Urinary bladder (tissue), 4 donors: Measurements from ENCODE around the gene SPATA33. TPM values are rescaled to one million over a fixed set of nuclear protein-coding genes. Genes with fewer than 3 reads are reported as not detected.
A peak's percentile ranks its signal among the peaks of the same experiment; 100 is the strongest.

Source experiments
- DNase-seq: peaks from one replicate; pipeline ENCODE4 v3.0.0-alpha.2; 2015; ENCODE audit errors: extremely low spot score
- H3K27ac ChIP-seq: one replicate; pipeline ENCODE4 v1.5.1; 2013; ENCODE audit warnings: low read depth, mild to moderate bottlenecking, moderate library complexity
- H3K36me3 ChIP-seq: one replicate; pipeline ENCODE4 v1.6.1; 2013; ENCODE audit warnings: mild to moderate bottlenecking, moderate library complexity; ENCODE audit not compliant: insufficient read depth
- H3K4me1 ChIP-seq: one replicate; pipeline ENCODE4 v1.6.1; 2013; ENCODE audit warnings: mild to moderate bottlenecking, moderate library complexity; ENCODE audit not compliant: insufficient read depth
- H3K4me3 ChIP-seq: one replicate; pipeline ENCODE4 v1.5.1; 2013; ENCODE audit warnings: low read depth, low read length
- WGBS: extraction: QIAGEN DNeasy Blood & Tissue Kit; methylation state at CpG from one replicate; pipeline ENCODE4 v1.1.7; 2013; 5-methylcytosine and 5-hydroxymethylcytosine counted together
- polyA plus RNA-seq: library from polyadenylated mRNA; stranded (reverse); fragments of 200-250 nt; gene quantifications from one replicate; pipeline ENCODE4 v1.2.3, GENCODE V29; 2013
- total RNA-seq: library from RNA; depleted of rRNA; stranded (reverse); fragments of >200 nt; gene quantifications from one replicate; pipeline ENCODE4 v1.2.3, GENCODE V29; 2014
- donor health status: healthy with polysubstance abuse.
- donor health status: healthy.

The SPATA33 gene
- total and polyA plus RNA-seq, 2 donors, result 3.3 to 5.2 TPM

GRCh38 chr16:89709166-89709565, 51.5 kb downstream of the SPATA33 start:
- WGBS, result 90% methylated on average over 10 of the region's 10 CpGs

GRCh38 chr16:89709716-89710432, 52.2 kb downstream of the SPATA33 start:
- no peak overlapping the region for H3K4me3 ChIP-seq
- DNase-seq, result no peak
- no peaks in the 10 kb centered on the region for H3K36me3 ChIP-seq
- 84% methylated on average over 19 of the region's 19 CpGs for WGBS
- H3K27ac ChIP-seq, result no peak overlapping the region
- H3K4me1 ChIP-seq, result no peaks in the 10 kb centered on the region

More at GRCh38 chr16:89709166-89709565, 51.5 kb downstream of the SPATA33 start:
- DNase-seq, result no peak
- Histone ChIP-seq H3K27ac (no peak overlapping the region), H3K4me1 (no peaks in the 10 kb centered on the region), H3K36me3 (no peaks in the 10 kb centered on the region), H3K4me3 (no peak overlapping the region)

GRCh38 chr16:89710709-89711564, 53.3 kb downstream of the SPATA33 start:
- WGBS, result 68% methylated on average over 63 of the region's 63 CpGs
- no peak overlapping the region for H3K4me3 ChIP-seq
- H3K4me1 ChIP-seq, result no peaks in the 10 kb centered on the region
- DNase-seq, result no peak
- H3K36me3 ChIP-seq, result no peaks in the 10 kb centered on the region
- no peak overlapping the region for H3K27ac ChIP-seq

GRCh38 chr16:89711601-89712273, 54.1 kb downstream of the SPATA33 start:
- H3K27ac ChIP-seq, result no peak overlapping the region
- H3K4me3 ChIP-seq, result peak overlapping the region; percentile 9
- no peaks in the 10 kb centered on the region for H3K36me3 ChIP-seq
- 3% methylated on average over 48 of the region's 48 CpGs for WGBS
- no peaks in the 10 kb centered on the region for H3K4me1 ChIP-seq
- no peak for DNase-seq

GRCh38 chr16:89712274-89712781, 54.7 kb downstream of the SPATA33 start:
- H3K4me3 ChIP-seq, result no peak overlapping the region
- H3K36me3 ChIP-seq, result no peaks in the 10 kb centered on the region
- no peak for DNase-seq
- H3K27ac ChIP-seq, result no peak overlapping the region
- 17% methylated on average over 22 of the region's 22 CpGs for WGBS
- no peaks in the 10 kb centered on the region for H3K4me1 ChIP-seq

- 88% methylated on average over 15 of the region's 15 CpGs for WGBS
- H3K27ac ChIP-seq, result no peak overlapping the region
Measured at GRCh38 chr16:89716493-89716892, 58.9 kb downstream of the SPATA33 start.

GRCh38 chr16:89716916-89717687, 59.5 kb downstream of the SPATA33 start:
- no peak for DNase-seq
- no peak overlapping the region for H3K27ac ChIP-seq
- no peak overlapping the region for H3K4me3 ChIP-seq
- 89% methylated on average over 29 of the region's 29 CpGs for WGBS
- H3K36me3 ChIP-seq, result no peaks in the 10 kb centered on the region
- H3K4me1 ChIP-seq, result no peaks in the 10 kb centered on the region

More at GRCh38 chr16:89716493-89716892, 58.9 kb downstream of the SPATA33 start:
- Histone ChIP-seq H3K36me3 (no peaks in the 10 kb centered on the region), H3K4me1 (no peaks in the 10 kb centered on the region), H3K4me3 (no peak overlapping the region)
- DNase-seq, result no peak

GRCh38 chr16:89717688-89718505, 60.3 kb downstream of the SPATA33 start:
- no peak overlapping the region for H3K4me3 ChIP-seq
- no peak for DNase-seq
- no peaks in the 10 kb centered on the region for H3K4me1 ChIP-seq
- H3K27ac ChIP-seq, result no peak overlapping the region
- H3K36me3 ChIP-seq, result no peaks in the 10 kb centered on the region
- WGBS, result 87% methylated on average over 24 of the region's 24 CpGs

Other genes starting within 250 kb of the SPATA33 start
- 51.2 TPM for gene ANKRD11, start 167.3 kb upstream of the SPATA33 start, total RNA-seq
- 73.3 TPM for gene ANKRD11, start 167.3 kb upstream of the SPATA33 start, polyA plus RNA-seq
- gene SPG7, start 149.4 kb upstream of the SPATA33 start, total RNA-seq, result 77.8 TPM
- 85.4 TPM for gene SPG7, start 149.4 kb upstream of the SPATA33 start, polyA plus RNA-seq
- gene RPL13, start 97.2 kb upstream of the SPATA33 start, total RNA-seq, result 2,031 TPM
- 7,650 TPM for gene RPL13, start 97.2 kb upstream of the SPATA33 start, polyA plus RNA-seq
- gene CPNE7, start 82.1 kb upstream of the SPATA33 start, total RNA-seq, result not detected
- 1.8 TPM for gene CPNE7, start 82.1 kb upstream of the SPATA33 start, polyA plus RNA-seq
- gene DPEP1, start 44.2 kb upstream of the SPATA33 start, total RNA-seq, result 0.58 TPM
- gene DPEP1, start 44.2 kb upstream of the SPATA33 start, polyA plus RNA-seq, result 0.41 TPM
- gene CHMP1A, start 128 bp upstream of the SPATA33 start, total RNA-seq, result 27.9 TPM
- 85.7 TPM for gene CHMP1A, start 128 bp upstream of the SPATA33 start, polyA plus RNA-seq
- 31.9 TPM for gene CDK10, start 28.9 kb downstream of the SPATA33 start, total RNA-seq
- 58.5 TPM for gene CDK10, start 28.9 kb downstream of the SPATA33 start, polyA plus RNA-seq
- gene SPATA2L, start 43.9 kb downstream of the SPATA33 start, total RNA-seq, result 5.2 TPM
- gene SPATA2L, start 43.9 kb downstream of the SPATA33 start, polyA plus RNA-seq, result 10.8 TPM
- 5.7 TPM for gene VPS9D1, start 63.1 kb downstream of the SPATA33 start, total RNA-seq
- 11.0 TPM for gene VPS9D1, start 63.1 kb downstream of the SPATA33 start, polyA plus RNA-seq
- 17.9 TPM for gene ZNF276, start 63.7 kb downstream of the SPATA33 start, total RNA-seq
- gene ZNF276, start 63.7 kb downstream of the SPATA33 start, polyA plus RNA-seq, result 19.6 TPM
- 9.6 TPM for gene FANCA, start 158.8 kb downstream of the SPATA33 start, total RNA-seq
- 1.7 TPM for gene FANCA, start 158.8 kb downstream of the SPATA33 start, polyA plus RNA-seq
- 5.4 TPM for gene SPIRE2, start 170.6 kb downstream of the SPATA33 start, total RNA-seq
- gene SPIRE2, start 170.6 kb downstream of the SPATA33 start, polyA plus RNA-seq, result 6.4 TPM
- 107 TPM for gene TCF25, start 215.8 kb downstream of the SPATA33 start, total RNA-seq
- gene TCF25, start 215.8 kb downstream of the SPATA33 start, polyA plus RNA-seq, result 128 TPM